ENCODE data around the gene CDK5R1.
A peak's percentile ranks its signal among the peaks of the same experiment; 100 is the strongest.

CDK5R1 gene

GRCh38 chr17:32479074-32479617 lies 7.6 kb upstream of the CDK5R1 start:
- no peak for TF ChIP-seq CTCF (conservative IDR thresholded peaks at IDR 0.05; ENCODE audit: low read depth, low read length)
- Histone ChIP-seq H3K36me3 (ENCODE audit: insufficient read depth) (peaks cover 24% of the 10 kb centered on the region; the same call in 1 of the 2 replicates), H3K4me3 (IDR thresholded peaks at IDR 0.05; ENCODE audit: insufficient read depth, low read depth, low read length) (no peak overlapping the region), H3K79me2 (ENCODE audit: insufficient read depth, low read depth) (no peaks in the 10 kb centered on the region), H3K4me2 (no peak overlapping the region), H3K4me1 (ENCODE audit: low read depth, poor library complexity, severe bottlenecking) (peaks cover 47% of the 10 kb centered on the region), H3K9ac (no peak overlapping the region), H2AFZ (ENCODE audit: low read depth) (no peak overlapping the region), H4K20me1 (ENCODE audit: insufficient read depth) (no peaks in the 10 kb centered on the region), H3K27me3 (ENCODE audit: insufficient read depth, low read depth) (no peaks in the 10 kb centered on the region), H3K27ac (no peak overlapping the region)

GRCh38 chr17:32481193-32481592 lies 5.6 kb upstream of the CDK5R1 start:
- Histone ChIP-seq H3K9ac (peak overlapping the region; percentile 14; the same call in 1 of the 2 replicates), H3K4me2 (no peak overlapping the region), H2AFZ (ENCODE audit: low read depth) (no peak overlapping the region), H3K27me3 (ENCODE audit: insufficient read depth, low read depth) (no peaks in the 10 kb centered on the region), H3K4me1 (ENCODE audit: low read depth, poor library complexity, severe bottlenecking) (peaks cover 54% of the 10 kb centered on the region), H3K27ac (peak overlapping the region; percentile 45; the same call in 1 of the 2 replicates), H3K36me3 (ENCODE audit: insufficient read depth) (peaks cover 13% of the 10 kb centered on the region; the same call in 1 of the 2 replicates), H4K20me1 (ENCODE audit: insufficient read depth) (no peaks in the 10 kb centered on the region), H3K79me2 (ENCODE audit: insufficient read depth, low read depth) (no peaks in the 10 kb centered on the region), H3K4me3 (IDR thresholded peaks at IDR 0.05; ENCODE audit: insufficient read depth, low read depth, low read length) (no peak overlapping the region)
- TF ChIP-seq CTCF (conservative IDR thresholded peaks at IDR 0.05; ENCODE audit: low read depth, low read length), result no peak

GRCh38 chr17:32482568-32483320 lies 4.0 kb upstream of the CDK5R1 start:
- no peak overlapping the region for H2AFZ ChIP-seq (ENCODE audit: low read depth)
- no peaks in the 10 kb centered on the region for H3K79me2 ChIP-seq (ENCODE audit: insufficient read depth, low read depth)
- H3K27ac ChIP-seq, result peak overlapping the region; percentile 45; the same call in 1 of the 2 replicates
- H3K9ac ChIP-seq, result no peak overlapping the region; the same call in 1 of the 2 replicates
- H3K4me2 ChIP-seq, result peak overlapping the region; percentile 40; the same call in 1 of the 2 replicates
- H3K4me3 ChIP-seq (IDR thresholded peaks at IDR 0.05; ENCODE audit: insufficient read depth, low read depth, low read length), result no peak overlapping the region
- H3K4me1 ChIP-seq (ENCODE audit: low read depth, poor library complexity, severe bottlenecking), result peaks cover 58% of the 10 kb centered on the region
- H4K20me1 ChIP-seq (ENCODE audit: insufficient read depth), result no peaks in the 10 kb centered on the region
- H3K36me3 ChIP-seq (ENCODE audit: insufficient read depth), result peaks cover 13% of the 10 kb centered on the region; the same call in 1 of the 2 replicates
- H3K27me3 ChIP-seq (ENCODE audit: insufficient read depth, low read depth), result no peaks in the 10 kb centered on the region
- TF ChIP-seq CTCF (conservative IDR thresholded peaks at IDR 0.05; ENCODE audit: low read depth, low read length), result no peak

- TF ChIP-seq CTCF (conservative IDR thresholded peaks at IDR 0.05; ENCODE audit: low read depth, low read length), result peak; percentile 48; the same call in 1 of the 2 replicates
Measured at GRCh38 chr17:32483451-32484019, 3.3 kb upstream of the CDK5R1 start.

More at GRCh38 chr17:32483451-32484019, 3.3 kb upstream of the CDK5R1 start:
- Histone ChIP-seq H3K36me3 (ENCODE audit: insufficient read depth) (peaks cover 5% of the 10 kb centered on the region; the same call in 1 of the 2 replicates), H3K27ac (peak overlapping the region; percentile 45; the same call in 1 of the 2 replicates), H3K27me3 (ENCODE audit: insufficient read depth, low read depth) (no peaks in the 10 kb centered on the region), H3K4me3 (IDR thresholded peaks at IDR 0.05; ENCODE audit: insufficient read depth, low read depth, low read length) (no peak overlapping the region), H3K79me2 (ENCODE audit: insufficient read depth, low read depth) (no peaks in the 10 kb centered on the region), H4K20me1 (ENCODE audit: insufficient read depth) (no peaks in the 10 kb centered on the region), H3K9ac (no peak overlapping the region), H2AFZ (ENCODE audit: low read depth) (no peak overlapping the region), H3K4me1 (ENCODE audit: low read depth, poor library complexity, severe bottlenecking) (peaks cover 66% of the 10 kb centered on the region), H3K4me2 (no peak overlapping the region)
